Measurements from ENCODE around the gene NAAA.

DNA sequence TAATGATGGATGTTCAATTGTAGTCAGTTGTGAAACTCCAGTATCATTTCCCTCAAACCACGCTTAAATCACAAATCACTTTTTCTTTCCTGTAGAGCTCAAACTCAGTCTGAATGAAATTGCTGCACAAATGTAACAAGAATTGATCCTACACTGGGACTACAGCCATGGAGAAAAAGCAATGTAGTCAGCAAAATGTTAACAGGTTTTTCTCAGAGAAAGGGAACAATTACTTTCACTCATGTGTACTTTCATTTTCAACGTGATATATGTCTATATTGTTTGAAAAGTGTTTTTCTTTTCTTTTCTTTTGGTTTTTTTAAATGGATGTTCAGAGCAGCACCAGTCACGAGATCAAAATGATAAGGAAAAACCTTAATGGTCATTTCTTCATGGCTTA lies 27.3 kb upstream of the NAAA start:
- TF ChIP-seq POLR2A (IDR thresholded peaks at IDR 0.05) (no peak), EP300 (IDR thresholded peaks at IDR 0.05) (no peak), POLR2AphosphoS5 (IDR thresholded peaks at IDR 0.05) (no peak)
- TF ChIP-seq, protein P1, sequence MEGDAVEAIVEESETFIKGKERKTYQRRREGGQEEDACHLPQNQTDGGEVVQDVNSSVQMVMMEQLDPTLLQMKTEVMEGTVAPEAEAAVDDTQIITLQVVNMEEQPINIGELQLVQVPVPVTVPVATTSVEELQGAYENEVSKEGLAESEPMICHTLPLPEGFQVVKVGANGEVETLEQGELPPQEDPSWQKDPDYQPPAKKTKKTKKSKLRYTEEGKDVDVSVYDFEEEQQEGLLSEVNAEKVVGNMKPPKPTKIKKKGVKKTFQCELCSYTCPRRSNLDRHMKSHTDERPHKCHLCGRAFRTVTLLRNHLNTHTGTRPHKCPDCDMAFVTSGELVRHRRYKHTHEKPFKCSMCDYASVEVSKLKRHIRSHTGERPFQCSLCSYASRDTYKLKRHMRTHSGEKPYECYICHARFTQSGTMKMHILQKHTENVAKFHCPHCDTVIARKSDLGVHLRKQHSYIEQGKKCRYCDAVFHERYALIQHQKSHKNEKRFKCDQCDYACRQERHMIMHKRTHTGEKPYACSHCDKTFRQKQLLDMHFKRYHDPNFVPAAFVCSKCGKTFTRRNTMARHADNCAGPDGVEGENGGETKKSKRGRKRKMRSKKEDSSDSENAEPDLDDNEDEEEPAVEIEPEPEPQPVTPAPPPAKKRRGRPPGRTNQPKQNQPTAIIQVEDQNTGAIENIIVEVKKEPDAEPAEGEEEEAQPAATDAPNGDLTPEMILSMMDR (IDR thresholded peaks at IDR 0.05), result no peak

Data from suprapubic skin (tissue), 4 donors.